Gastrocnemius medialis (tissue), 4 donors: ENCODE data around the gene E2F8.

Source experiments
- POLR2A ChIP-seq, 2 donors: fragments of 450-650 bp; IDR thresholded peaks; one replicate each; pipeline ENCODE4 v1.6.1; 2017; ENCODE audit warnings: antibody characterized with exemption in 2 of 2, mild to moderate bottlenecking in 2 of 2, moderate library complexity in 2 of 2
- TF ChIP-seq, protein P1 (sequence below), 5 experiments: fragments of 450-650 bp in 3 of 5; fragments of 200-600 bp in 2 of 5; sonication (generic) in 2 of 5; IDR thresholded peaks in 4 of 5; conservative IDR thresholded peaks in 1 of 5; 1 replicate in 4 of 5; 2 replicates in 1 of 5; pipeline ENCODE4 v1.5.1; 2016 to 2019; ENCODE audit warnings: antibody characterized with exemption in 5 of 5, mild to moderate bottlenecking in 3 of 5, moderate library complexity in 3 of 5

DNA sequence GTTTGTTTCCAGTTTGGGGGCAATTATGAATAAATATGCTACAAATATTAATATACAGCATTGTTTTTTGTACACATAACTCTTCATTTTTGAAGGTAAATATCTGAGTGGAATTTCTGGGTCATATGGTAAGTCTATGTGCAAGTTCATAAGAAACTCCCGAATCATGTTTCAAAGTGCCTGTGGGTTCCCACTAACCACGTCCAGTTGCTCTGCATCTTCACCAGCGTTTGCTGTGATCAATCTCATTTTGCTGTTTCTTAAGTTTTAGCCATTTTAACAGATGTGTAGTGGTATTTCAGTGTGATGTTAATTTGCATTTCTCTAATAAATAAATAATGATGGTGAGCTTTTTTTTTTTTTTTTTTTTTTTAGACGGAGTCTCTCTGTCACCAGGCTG lies 24.7 kb downstream of the E2F8 start:
- no peak for TF ChIP-seq POLR2A (IDR thresholded peaks at IDR 0.05)
- TF ChIP-seq, protein P1, sequence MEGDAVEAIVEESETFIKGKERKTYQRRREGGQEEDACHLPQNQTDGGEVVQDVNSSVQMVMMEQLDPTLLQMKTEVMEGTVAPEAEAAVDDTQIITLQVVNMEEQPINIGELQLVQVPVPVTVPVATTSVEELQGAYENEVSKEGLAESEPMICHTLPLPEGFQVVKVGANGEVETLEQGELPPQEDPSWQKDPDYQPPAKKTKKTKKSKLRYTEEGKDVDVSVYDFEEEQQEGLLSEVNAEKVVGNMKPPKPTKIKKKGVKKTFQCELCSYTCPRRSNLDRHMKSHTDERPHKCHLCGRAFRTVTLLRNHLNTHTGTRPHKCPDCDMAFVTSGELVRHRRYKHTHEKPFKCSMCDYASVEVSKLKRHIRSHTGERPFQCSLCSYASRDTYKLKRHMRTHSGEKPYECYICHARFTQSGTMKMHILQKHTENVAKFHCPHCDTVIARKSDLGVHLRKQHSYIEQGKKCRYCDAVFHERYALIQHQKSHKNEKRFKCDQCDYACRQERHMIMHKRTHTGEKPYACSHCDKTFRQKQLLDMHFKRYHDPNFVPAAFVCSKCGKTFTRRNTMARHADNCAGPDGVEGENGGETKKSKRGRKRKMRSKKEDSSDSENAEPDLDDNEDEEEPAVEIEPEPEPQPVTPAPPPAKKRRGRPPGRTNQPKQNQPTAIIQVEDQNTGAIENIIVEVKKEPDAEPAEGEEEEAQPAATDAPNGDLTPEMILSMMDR (IDR thresholded peaks at IDR 0.05 in 4 of 5, conservative IDR thresholded peaks at IDR 0.05 in 1 of 5) = no peak
